ENCODE results near the gene CASTOR1.

CASTOR1 gene

DNA sequence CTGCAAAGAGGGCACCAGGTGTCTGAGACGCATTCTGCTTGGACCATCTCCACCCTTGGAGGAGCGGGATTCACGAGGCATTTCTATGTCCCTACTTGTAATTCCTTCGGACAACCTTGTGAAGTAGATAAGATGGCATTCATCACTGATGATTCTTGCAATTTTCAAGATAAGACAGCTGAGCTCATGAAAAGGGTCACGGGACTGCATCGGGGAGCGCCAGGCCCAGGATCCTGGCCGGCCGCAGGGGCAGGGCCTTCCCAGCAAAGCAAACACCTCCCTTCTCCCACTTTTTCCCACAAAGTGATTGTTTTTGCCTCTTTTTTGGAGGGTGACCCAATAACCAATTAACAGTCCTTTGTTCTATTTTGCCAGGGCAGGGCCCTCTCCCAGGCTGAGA is 51.2 kb downstream of the CASTOR1 start:
- H3K4me3 ChIP-seq (ENCODE audit: low read depth in 1 of 2, low read length in 1 of 2): no peak overlapping the region
- H3K9me3 ChIP-seq: no peaks in the 10 kb centered on the region
- H3K27me3 ChIP-seq: peaks cover under 1% of the 10 kb centered on the region
- H3K27ac ChIP-seq: no peak overlapping the region
- no peaks in the 10 kb centered on the region for H3K36me3 ChIP-seq
- no peaks in the 10 kb centered on the region for H3K4me1 ChIP-seq (ENCODE audit: control insufficient read depth in 1 of 2, insufficient read depth in 1 of 2, low read depth in 1 of 2, low read length in 1 of 2)
- TF ChIP-seq, protein P1, sequence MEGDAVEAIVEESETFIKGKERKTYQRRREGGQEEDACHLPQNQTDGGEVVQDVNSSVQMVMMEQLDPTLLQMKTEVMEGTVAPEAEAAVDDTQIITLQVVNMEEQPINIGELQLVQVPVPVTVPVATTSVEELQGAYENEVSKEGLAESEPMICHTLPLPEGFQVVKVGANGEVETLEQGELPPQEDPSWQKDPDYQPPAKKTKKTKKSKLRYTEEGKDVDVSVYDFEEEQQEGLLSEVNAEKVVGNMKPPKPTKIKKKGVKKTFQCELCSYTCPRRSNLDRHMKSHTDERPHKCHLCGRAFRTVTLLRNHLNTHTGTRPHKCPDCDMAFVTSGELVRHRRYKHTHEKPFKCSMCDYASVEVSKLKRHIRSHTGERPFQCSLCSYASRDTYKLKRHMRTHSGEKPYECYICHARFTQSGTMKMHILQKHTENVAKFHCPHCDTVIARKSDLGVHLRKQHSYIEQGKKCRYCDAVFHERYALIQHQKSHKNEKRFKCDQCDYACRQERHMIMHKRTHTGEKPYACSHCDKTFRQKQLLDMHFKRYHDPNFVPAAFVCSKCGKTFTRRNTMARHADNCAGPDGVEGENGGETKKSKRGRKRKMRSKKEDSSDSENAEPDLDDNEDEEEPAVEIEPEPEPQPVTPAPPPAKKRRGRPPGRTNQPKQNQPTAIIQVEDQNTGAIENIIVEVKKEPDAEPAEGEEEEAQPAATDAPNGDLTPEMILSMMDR (IDR thresholded peaks at IDR 0.05): no peak

DNA sequence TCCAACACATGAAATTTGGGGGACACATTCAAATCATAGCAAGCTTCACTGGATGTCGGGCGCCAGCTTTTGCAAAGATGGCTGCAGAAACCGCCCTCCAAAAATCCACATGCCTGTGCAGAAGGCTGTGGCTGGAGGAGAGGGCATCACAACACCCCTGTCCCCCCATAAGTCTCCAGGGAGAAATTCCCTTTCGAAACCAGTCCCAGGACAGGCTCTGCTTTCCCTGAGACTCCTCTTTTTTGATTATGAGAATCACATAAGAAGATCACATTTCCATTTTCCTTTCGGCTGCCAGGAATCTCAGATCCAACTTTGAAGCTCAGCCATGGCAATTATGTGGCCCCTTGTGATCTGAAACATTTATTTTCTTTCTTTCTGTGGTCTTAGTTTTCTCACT is 52.4 kb downstream of the CASTOR1 start:
- no peaks in the 10 kb centered on the region for H3K4me1 ChIP-seq (ENCODE audit: control insufficient read depth in 1 of 2, insufficient read depth in 1 of 2, low read depth in 1 of 2, low read length in 1 of 2)
- H3K4me3 ChIP-seq (ENCODE audit: low read depth in 1 of 2, low read length in 1 of 2): no peak overlapping the region
- no peak overlapping the region for H3K27ac ChIP-seq
- peaks cover 14% of the 10 kb centered on the region for H3K27me3 ChIP-seq
- no peaks in the 10 kb centered on the region for H3K9me3 ChIP-seq
- TF ChIP-seq, protein P1 (IDR thresholded peaks at IDR 0.05): no peak
- no peaks in the 10 kb centered on the region for H3K36me3 ChIP-seq

GRCh38 chr22:30235687-30236170 is 53.6 kb downstream of the CASTOR1 start:
- no peaks in the 10 kb centered on the region for H3K4me1 ChIP-seq (ENCODE audit: control insufficient read depth in 1 of 2, insufficient read depth in 1 of 2, low read depth in 1 of 2, low read length in 1 of 2)
- H3K27ac ChIP-seq: no peak overlapping the region
- peaks cover 15% of the 10 kb centered on the region for H3K27me3 ChIP-seq
- H3K36me3 ChIP-seq: no peaks in the 10 kb centered on the region
- TF ChIP-seq, protein P1 (IDR thresholded peaks at IDR 0.05): no peak
- no peaks in the 10 kb centered on the region for H3K9me3 ChIP-seq
- no peak overlapping the region for H3K4me3 ChIP-seq (ENCODE audit: low read depth in 1 of 2, low read length in 1 of 2)

All from neutrophil (primary cell).